ENCODE data around the gene MYO3A. TPM values are rescaled to one million over a fixed set of nuclear protein-coding genes. Genes with fewer than 3 reads are reported as not detected.

MYO3A gene
- polyA plus RNA-seq, 1 donor: 10.2 TPM

GRCh38 chr10:26215396-26215934 lies 281.4 kb downstream of the MYO3A start:
- DNase-seq: no peak

GRCh38 chr10:26215935-26216584 lies 282.0 kb downstream of the MYO3A start:
- DNase-seq: peak; percentile 61

GRCh38 chr10:26216585-26217395 lies 282.8 kb downstream of the MYO3A start, which contains the start of gene GAD2:
TSS of gene GAD2 (plus strand) at chr10:26216774. CDS start at chr10:26216810, 36 bp downstream.
- DNase-seq: no peak

- no peak for DNase-seq
Observed at GRCh38 chr10:26217396-26218086, 283.5 kb downstream of the MYO3A start.

GRCh38 chr10:26219676-26220075 lies 285.6 kb downstream of the MYO3A start:
- no peak for DNase-seq

- DNase-seq: no peak
Observed at GRCh38 chr10:26220901-26221300, 286.9 kb downstream of the MYO3A start.

- DNase-seq: no peak
Observed at GRCh38 chr10:26221541-26221940, 287.5 kb downstream of the MYO3A start.

GRCh38 chr10:26222563-26222962 lies 288.5 kb downstream of the MYO3A start:
- DNase-seq: no peak

GRCh38 chr10:26225322-26225721 lies 291.3 kb downstream of the MYO3A start:
- DNase-seq: no peak

- DNase-seq: no peak
Observed at GRCh38 chr10:26227786-26228185, 293.8 kb downstream of the MYO3A start.

- DNase-seq: no peak
Observed at GRCh38 chr10:26232174-26232573, 298.1 kb downstream of the MYO3A start.

- no peak for DNase-seq
Observed at GRCh38 chr10:26235761-26236160, 301.7 kb downstream of the MYO3A start.

GRCh38 chr10:26238378-26238777 lies 304.3 kb downstream of the MYO3A start:
- DNase-seq: no peak

- DNase-seq: peak; percentile 34
Observed at GRCh38 chr10:26242706-26243350, 308.8 kb downstream of the MYO3A start.

- peak; percentile 21 for DNase-seq
Observed at GRCh38 chr10:26243351-26243720, 309.3 kb downstream of the MYO3A start.

- no peak for DNase-seq
Observed at GRCh38 chr10:26249681-26250080, 315.7 kb downstream of the MYO3A start.

GRCh38 chr10:26251925-26252324 lies 317.9 kb downstream of the MYO3A start:
- DNase-seq: no peak

- no peak for DNase-seq
Observed at GRCh38 chr10:26254616-26255015, 320.6 kb downstream of the MYO3A start.

GRCh38 chr10:26259341-26259740 lies 325.3 kb downstream of the MYO3A start:
- DNase-seq: no peak

Measured in left kidney (tissue), 2 donors.